SK-N-SH (cell line): Measurements from ENCODE around the gene NDOR1. TPM values are rescaled to one million over a fixed set of nuclear protein-coding genes. Genes with fewer than 3 reads are reported as not detected.

Source experiments
- CTCF ChIA-PET: fragments of 300-600, 350-600 bp; formaldehyde crosslinking; extraction: SDS; loops from one replicate; lab custom pipeline; 2021; lab: Yijun Ruan, JAX
- POLR2A ChIA-PET: fragments of 350-600 bp; sonication (Branson Sonifier 250); formaldehyde crosslinking; extraction: SDS; loops from one replicate; lab custom pipeline; 2020; ENCODE audit warnings: antibody characterized with exemption, inconsistent platforms; lab: Yijun Ruan, JAX
- DNase-seq: peaks from one replicate; pipeline ENCODE4 v3.0.0; 2012
- H2AFZ ChIP-seq: fragments of 200-600 bp; sonication (generic); 2 replicates; pipeline ENCODE4 v1.8.1; 2016; ENCODE audit warnings: antibody characterized with exemption, mild to moderate bottlenecking, low read depth
- H3F3A ChIP-seq: fragments of 200-600 bp; sonication (generic); replicated peaks from 2 replicates; pipeline ENCODE3; 2016; ENCODE audit warnings: antibody characterized with exemption, mild to moderate bottlenecking; ENCODE audit not compliant: insufficient read depth
- H3K27ac ChIP-seq, 2 experiments: fragments of 200-500 bp in 1 of 2; fragments of 200-600 bp in 1 of 2; sonication (Bioruptor generic) in 1 of 2; sonication (generic), shearing (Covaris generic) in 1 of 2; 2 replicates each; pipeline versions ENCODE4 v1.5.1 to v1.6.1; 2014 to 2016; ENCODE audit warnings: low read depth in 2 of 2, inconsistent platforms in 1 of 2, low read length in 1 of 2, mild to moderate bottlenecking in 1 of 2, mixed read lengths in 1 of 2
- H3K27me3 ChIP-seq: fragments of 200-600 bp; sonication (generic), shearing (Covaris generic); 2 replicates; pipeline ENCODE4 v1.6.1; 2016; ENCODE audit warnings: mixed run types; ENCODE audit not compliant: insufficient read depth
- H3K36me3 ChIP-seq, 2 experiments: fragments of 200-500 bp in 1 of 2; fragments of 200-600 bp in 1 of 2; sonication (Bioruptor generic) in 1 of 2; sonication (generic) in 1 of 2; replicated peaks in 1 of 2; 2 replicates each; pipeline versions ENCODE3 to v1.5.1; 2014 to 2016; ENCODE audit warnings: low read length in 1 of 2, mild to moderate bottlenecking in 1 of 2; ENCODE audit not compliant: insufficient read depth in 2 of 2, control insufficient read depth in 1 of 2
- H3K4me1 ChIP-seq, 2 experiments: fragments of 200-500 bp in 1 of 2; fragments of 200-600 bp in 1 of 2; sonication (Bioruptor generic) in 1 of 2; sonication (generic), shearing (Covaris generic) in 1 of 2; 2 replicates each; pipeline versions ENCODE4 v1.5.1 to v1.6.1; 2014 to 2016; ENCODE audit warnings: low read depth in 1 of 2, low read length in 1 of 2, mixed run types in 1 of 2; ENCODE audit not compliant: insufficient read depth in 2 of 2, control insufficient read depth in 1 of 2
- H3K4me2 ChIP-seq: fragments of 200-600 bp; sonication (generic), shearing (Covaris generic); 2 replicates; pipeline ENCODE4 v1.6.1; 2017; ENCODE audit warnings: mixed run types
- H3K4me3 ChIP-seq, 2 experiments: fragments of 200-500 bp in 1 of 2; fragments of 200-600 bp in 1 of 2; sonication (Bioruptor generic) in 1 of 2; sonication (generic), shearing (Covaris generic) in 1 of 2; 2 replicates each; pipeline versions ENCODE4 v1.5.1 to v1.8.1; 2014 to 2016; ENCODE audit warnings: low read depth in 2 of 2, inconsistent platforms in 1 of 2, low read length in 1 of 2, mild to moderate bottlenecking in 1 of 2, mixed read lengths in 1 of 2, moderate library complexity in 1 of 2
- H3K79me2 ChIP-seq: fragments of 200-600 bp; sonication (generic); 2 replicates; pipeline ENCODE4 v1.8.1; 2017; ENCODE audit warnings: mild to moderate bottlenecking; ENCODE audit not compliant: insufficient read depth
- H3K9ac ChIP-seq: fragments of 200-600 bp; sonication (generic); 2 replicates; pipeline ENCODE4 v1.6.1; 2017; ENCODE audit warnings: mixed run types
- H3K9me2 ChIP-seq: fragments of 200-600 bp; sonication (generic); 2 replicates; pipeline ENCODE4 v1.6.1; 2017; ENCODE audit warnings: mixed run types
- H3K9me3 ChIP-seq: fragments of 200-600 bp; sonication (generic); 2 replicates; pipeline ENCODE4 v1.6.1; 2017; ENCODE audit warnings: mixed run types, mild to moderate bottlenecking, moderate library complexity
- H4K20me1 ChIP-seq: fragments of 200-600 bp; sonication (generic); 2 replicates; pipeline ENCODE4 v1.6.1; 2017; ENCODE audit warnings: mild to moderate bottlenecking, mixed run types; ENCODE audit not compliant: insufficient read depth
- CHD2 ChIP-seq: fragments of 150-350 bp; IDR thresholded peaks from 2 replicates; pipeline ENCODE4 v1.6.1; 2018; ENCODE audit warnings: low read length; ENCODE audit not compliant: partially characterized antibody
- CTCF ChIP-seq: fragments of 200-600 bp; sonication (generic); IDR thresholded peaks from 2 replicates; pipeline ENCODE4 v1.6.1; 2017; ENCODE audit warnings: antibody characterized with exemption, mild to moderate bottlenecking, moderate library complexity
- ELF1 ChIP-seq: IDR thresholded peaks from 2 replicates; pipeline ENCODE4 v1.4.0; 2012
- FOSL2 ChIP-seq: IDR thresholded peaks from 2 replicates; pipeline ENCODE4 v1.4.0; 2012; ENCODE audit warnings: low read depth, mild to moderate bottlenecking, moderate library complexity, borderline replicate concordance
- FOXJ3 ChIP-seq: sonication (generic); formaldehyde crosslinking; IDR thresholded peaks from 2 replicates; pipeline ENCODE4 v1.5.1; 2020; ENCODE audit warnings: mild to moderate bottlenecking, missing genetic modification reagents
- GATA2 ChIP-seq: sonication (generic); formaldehyde crosslinking; IDR thresholded peaks from 2 replicates; pipeline ENCODE4 v1.5.0; 2020; ENCODE audit warnings: mild to moderate bottlenecking, missing genetic modification reagents
- MAX ChIP-seq: IDR thresholded peaks from 2 replicates; pipeline ENCODE4 v1.4.0; 2012; ENCODE audit warnings: low read depth
- MXI1 ChIP-seq: IDR thresholded peaks from 2 replicates; pipeline ENCODE4 v1.6.1; 2012; ENCODE audit warnings: mild to moderate bottlenecking, low read depth, low read length, improper control_type of control experiment
- NRF1 ChIP-seq: IDR thresholded peaks from 2 replicates; pipeline ENCODE4 v1.6.1; 2012; ENCODE audit warnings: low read depth, mild to moderate bottlenecking, low read length
- PBX3 ChIP-seq: IDR thresholded peaks from 2 replicates; pipeline ENCODE4; 2012
- RXRA ChIP-seq: IDR thresholded peaks from 2 replicates; pipeline ENCODE4 v1.4.0; 2012; ENCODE audit warnings: low read depth, mild to moderate bottlenecking, borderline replicate concordance
- SIN3A ChIP-seq: IDR thresholded peaks from 2 replicates; pipeline ENCODE4 v1.6.1; 2012; ENCODE audit warnings: low read depth, mild to moderate bottlenecking, low read length, moderate library complexity, borderline replicate concordance
- TAF1 ChIP-seq: IDR thresholded peaks from 2 replicates; pipeline ENCODE4 v1.6.1; 2012; ENCODE audit warnings: low read depth, mild to moderate bottlenecking, low read length, moderate library complexity, borderline replicate concordance
- TEAD4 ChIP-seq: IDR thresholded peaks from 2 replicates; pipeline ENCODE4 v1.4.0; 2012; ENCODE audit warnings: mild to moderate bottlenecking, borderline replicate concordance; ENCODE audit not compliant: insufficient read depth
- ZBTB33 ChIP-seq: IDR thresholded peaks from 2 replicates; pipeline ENCODE4 v1.4.0; 2012; ENCODE audit warnings: low read depth, borderline replicate concordance
- WGBS: methylation state at CpG from one replicate; pipeline ENCODE4 v1.1.6; 2017; ENCODE audit warnings: low lambda C conversion rate; 5-methylcytosine and 5-hydroxymethylcytosine counted together
- polyA plus RNA-seq, 3 experiments: library from polyadenylated mRNA; depleted of rRNA; stranded (reverse); fragments of >200 nt; gene quantifications; 2 replicates each; pipeline ENCODE4 v1.2.3, GENCODE V29; 2012

NDOR1 gene
- polyA plus RNA-seq, 1 of the 3 experiments (the other 2 are of a cell fraction): 8.6 TPM

GRCh38 chr9:137192448-137192780 is 13.1 kb upstream of the NDOR1 start (continued):
- no peak for TF ChIP-seq MXI1
- no peak for TF ChIP-seq TAF1
- no peak for TF ChIP-seq ELF1

GRCh38 chr9:137192859-137193258 is 12.6 kb upstream of the NDOR1 start:
- peaks cover 16% of the 10 kb centered on the region for H3F3A ChIP-seq
- no peak for TF ChIP-seq TEAD4
- no peak for TF ChIP-seq RXRA
- TF ChIP-seq SIN3A: no peak
- no peak for TF ChIP-seq CTCF
- no peak for TF ChIP-seq PBX3
- no peak for TF ChIP-seq MAX
- no peak for TF ChIP-seq GATA2
- no peak for TF ChIP-seq MXI1
- peaks cover 6 to 17% of the 10 kb centered on the region in 2 experiments; a peak in 3 of 4 replicates for H3K4me1 ChIP-seq
- ChIA-PET POLR2A (interaction anchor here (0.5 to 1.4 kb wide), 3 partner anchors 8 to 70 kb away, joined by 3 to 5 read pairs (median 3); partner anchors contain the start of genes GRIN1 and TPRN), CTCF (interaction anchor here (1.2 to 3.1 kb wide), 4 partner anchors 21 to 44 kb away, joined by 3 to 11 read pairs (median 6); partner anchors contain the start of gene RNF224)
- peaks cover 3 to 21% of the 10 kb centered on the region in 2 experiments for H3K36me3 ChIP-seq
- no peak overlapping the region for H3K27ac ChIP-seq
- H2AFZ ChIP-seq: no peak overlapping the region
- no peak overlapping the region for H3K9ac ChIP-seq
- no peak overlapping the region for H3K4me3 ChIP-seq
- no peak for DNase-seq
- H3K4me2 ChIP-seq: no peak overlapping the region
- peaks cover 65% of the 10 kb centered on the region for H3K79me2 ChIP-seq
- no peaks in the 10 kb centered on the region for H3K9me3 ChIP-seq
- no peaks in the 10 kb centered on the region for H3K27me3 ChIP-seq
- peaks cover 57% of the 10 kb centered on the region for H4K20me1 ChIP-seq
- no peaks in the 10 kb centered on the region for H3K9me2 ChIP-seq
- 100% methylated on average over 1 of the region's 2 CpGs for WGBS

- Histone ChIP-seq H3K9me2 (no peaks in the 10 kb centered on the region), H3K4me3 (no peak overlapping the region), H3F3A (peaks cover 14% of the 10 kb centered on the region), H3K27me3 (no peaks in the 10 kb centered on the region), H3K4me2 (no peak overlapping the region), H3K79me2 (peaks cover 70% of the 10 kb centered on the region), H2AFZ (no peak overlapping the region), H3K9ac (no peak overlapping the region), H3K27ac (no peak overlapping the region)
- DNase-seq: no peak
- CTCF ChIA-PET: interaction anchor here (1.2 to 3.1 kb wide), 3 partner anchors 20 to 43 kb away, joined by 5 to 11 read pairs (median 6); partner anchors contain the start of gene RNF224
- no CpG with 5 or more reads among the region's 14 CpGs for WGBS
- POLR2A ChIA-PET: no interaction called here
- TF ChIP-seq CTCF (no peak), FOSL2 (no peak), ELF1 (no peak), ZBTB33 (no peak), NRF1 (no peak), CHD2 (no peak), RXRA (no peak), SIN3A (no peak), FOXJ3 (CRISPR knock-in tag) (no peak), GATA2 (no peak)
- TF ChIP-seq, all 33 proteins: peak for 0
- Histone ChIP-seq H3K9me3 (no peaks in the 10 kb centered on the region), H4K20me1 (peaks cover 66% of the 10 kb centered on the region), H3K36me3 (peaks cover 3 to 21% of the 10 kb centered on the region in 2 experiments), H3K4me1 (peaks cover 10 to 23% of the 10 kb centered on the region in 2 experiments)
Measured at GRCh38 chr9:137193771-137194170, 11.7 kb upstream of the NDOR1 start.
